Brain microvascular endothelial cell (primary cell): Measurements from ENCODE around the gene ZNF385A.

Experiments
- DNase-seq: peaks from one replicate; pipeline ENCODE4 v3.0.0-alpha.2; 2020
- H3K27ac ChIP-seq: fragments of 250-450 bp; sonication (Bioruptor Pico); 2 replicates; pipeline ENCODE4 v1.5.1; 2020; ENCODE audit warnings: mild to moderate bottlenecking, moderate library complexity
- H3K27me3 ChIP-seq: fragments of 250-450 bp; sonication (Bioruptor Pico); replicated peaks from 2 replicates; pipeline ENCODE4 v1.5.1; 2020; ENCODE audit warnings: mild to moderate bottlenecking
- H3K36me3 ChIP-seq: fragments of 250-450 bp; sonication (Bioruptor Pico); replicated peaks from 2 replicates; pipeline ENCODE4 v1.5.1; 2020; ENCODE audit warnings: mild to moderate bottlenecking
- H3K4me3 ChIP-seq: 2 replicates; pipeline ENCODE4 v1.5.1; 2011; ENCODE audit warnings: low read depth, mild to moderate bottlenecking, control low read depth, low read length, moderate library complexity
- in situ Hi-C: cut with HindIII; loops from 2 replicates; pipeline ENCODE4 v1.10.0; 2017; ENCODE audit warnings: low sequenced_read_pairs, low pct_ligation_motif_present
- TF ChIP-seq, protein P1 (sequence below): IDR thresholded peaks from 2 replicates; pipeline ENCODE4 v1.5.1; 2011; ENCODE audit warnings: low read depth, mild to moderate bottlenecking, moderate library complexity, low read length, control low read depth, inconsistent platforms; ENCODE audit errors: missing control alignments

The ZNF385A gene

DNA sequence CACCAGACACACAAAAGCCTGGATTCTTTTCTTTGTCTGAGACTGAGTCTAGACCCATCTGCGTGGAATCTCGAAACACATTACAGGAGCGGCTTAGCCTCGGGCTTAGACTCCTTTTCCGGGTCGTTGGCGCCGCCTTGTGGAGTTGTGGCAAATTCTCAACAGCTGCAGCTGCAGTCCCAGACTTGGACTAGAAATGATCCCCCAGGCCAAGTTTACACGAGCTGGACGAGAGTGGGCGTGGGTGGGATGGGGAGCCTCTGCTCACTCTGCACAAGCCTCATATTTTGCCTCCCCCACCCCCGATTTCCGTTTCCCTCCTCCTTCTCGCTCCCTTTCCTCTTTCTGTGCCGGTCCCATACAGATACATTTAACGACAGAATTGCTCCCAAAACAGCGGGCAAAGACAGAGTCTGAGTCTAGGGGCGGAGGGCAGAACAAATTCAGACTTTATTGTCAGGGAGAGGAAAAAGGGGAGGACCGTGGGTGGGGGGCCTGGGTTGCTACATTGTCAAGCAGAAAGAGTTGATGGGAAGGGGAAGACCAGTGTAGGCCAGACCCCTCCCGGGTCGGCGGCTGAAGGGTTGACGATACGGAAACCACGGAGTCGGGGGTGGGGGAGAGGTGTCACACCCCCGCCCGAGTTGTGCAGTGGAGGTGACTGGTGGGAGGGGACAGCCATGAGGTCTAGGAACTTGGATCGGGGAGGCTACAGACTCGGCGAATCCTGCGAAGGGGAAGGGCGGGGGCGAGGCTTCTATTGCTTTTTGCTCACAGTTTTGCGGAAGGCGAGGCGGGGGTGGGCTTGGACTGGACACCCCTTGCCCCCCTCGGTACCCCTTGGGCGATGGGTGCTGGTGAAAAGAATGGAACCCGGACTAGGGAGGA lies 15.6 kb downstream of the ZNF385A start:
- H3K27ac ChIP-seq: no peak overlapping the region
- no peaks in the 10 kb centered on the region for H3K27me3 ChIP-seq
- in situ Hi-C loops: no loop called here
- DNase-seq: peak; percentile 83
- TF ChIP-seq, protein P1, sequence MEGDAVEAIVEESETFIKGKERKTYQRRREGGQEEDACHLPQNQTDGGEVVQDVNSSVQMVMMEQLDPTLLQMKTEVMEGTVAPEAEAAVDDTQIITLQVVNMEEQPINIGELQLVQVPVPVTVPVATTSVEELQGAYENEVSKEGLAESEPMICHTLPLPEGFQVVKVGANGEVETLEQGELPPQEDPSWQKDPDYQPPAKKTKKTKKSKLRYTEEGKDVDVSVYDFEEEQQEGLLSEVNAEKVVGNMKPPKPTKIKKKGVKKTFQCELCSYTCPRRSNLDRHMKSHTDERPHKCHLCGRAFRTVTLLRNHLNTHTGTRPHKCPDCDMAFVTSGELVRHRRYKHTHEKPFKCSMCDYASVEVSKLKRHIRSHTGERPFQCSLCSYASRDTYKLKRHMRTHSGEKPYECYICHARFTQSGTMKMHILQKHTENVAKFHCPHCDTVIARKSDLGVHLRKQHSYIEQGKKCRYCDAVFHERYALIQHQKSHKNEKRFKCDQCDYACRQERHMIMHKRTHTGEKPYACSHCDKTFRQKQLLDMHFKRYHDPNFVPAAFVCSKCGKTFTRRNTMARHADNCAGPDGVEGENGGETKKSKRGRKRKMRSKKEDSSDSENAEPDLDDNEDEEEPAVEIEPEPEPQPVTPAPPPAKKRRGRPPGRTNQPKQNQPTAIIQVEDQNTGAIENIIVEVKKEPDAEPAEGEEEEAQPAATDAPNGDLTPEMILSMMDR: peak; percentile 91
- H3K36me3 ChIP-seq: no peaks in the 10 kb centered on the region
- peak overlapping the region; percentile 43 for H3K4me3 ChIP-seq

DNA sequence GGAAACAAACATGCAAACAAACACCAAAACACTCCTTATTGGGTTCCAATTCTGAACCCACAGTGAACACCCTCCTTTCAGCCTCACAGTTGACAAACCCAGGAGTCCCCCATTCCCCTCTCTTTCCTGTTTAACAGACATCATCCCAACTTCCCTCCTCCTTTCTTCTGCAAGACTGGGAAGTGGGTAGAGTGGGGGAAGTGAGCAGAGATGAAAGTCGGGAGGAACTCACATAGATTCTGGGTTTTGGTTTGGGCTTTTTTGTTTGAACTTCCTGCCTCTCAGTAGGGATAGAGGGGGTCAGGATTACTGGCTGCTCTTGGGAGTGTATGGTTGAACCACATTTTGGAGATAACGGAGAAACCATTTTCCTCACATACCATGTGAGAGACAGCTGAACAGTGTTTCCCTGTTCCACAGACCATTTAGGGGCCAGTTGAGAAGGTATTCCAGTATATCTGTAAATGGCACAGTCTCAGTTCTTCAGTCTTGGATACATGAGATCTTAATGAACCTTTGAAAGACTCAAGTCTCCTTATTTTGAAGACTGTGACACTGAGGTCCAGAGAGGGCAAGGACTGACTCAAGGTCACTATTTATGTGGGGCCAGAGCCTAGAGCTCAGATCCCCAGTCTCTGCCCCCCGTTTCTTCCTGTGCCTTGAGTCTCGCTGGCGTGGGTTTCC lies 16.4 kb downstream of the ZNF385A start:
- Histone ChIP-seq H3K27me3 (no peaks in the 10 kb centered on the region), H3K4me3 (peak overlapping the region; percentile 9), H3K36me3 (no peaks in the 10 kb centered on the region), H3K27ac (no peak overlapping the region)
- in situ Hi-C loops: no loop called here
- DNase-seq: no peak
- TF ChIP-seq, protein P1: no peak

DNA sequence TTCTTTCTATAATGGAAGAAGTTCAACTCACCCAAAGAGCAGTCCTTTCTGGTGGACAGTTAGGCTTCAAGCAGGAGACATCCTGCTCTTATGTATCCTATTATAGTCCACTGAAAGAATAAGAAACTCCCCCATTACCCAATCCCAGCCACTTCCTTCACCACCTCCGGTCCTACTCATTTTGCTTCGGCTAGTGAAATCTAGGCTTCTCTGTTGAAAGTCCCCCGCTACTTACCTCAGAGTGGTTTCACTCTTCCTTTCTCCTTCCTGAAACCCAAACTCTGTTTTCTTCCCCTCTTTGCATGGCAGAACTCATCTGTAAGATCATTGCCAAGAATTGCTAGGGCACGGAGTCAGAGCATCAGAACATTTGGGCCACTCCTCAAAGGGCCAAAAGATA lies 20.1 kb downstream of the ZNF385A start, which contains the start of gene GPR84:
GPR84 (minus strand) TSS at position 74 of the 400 bp plus-strand sequence. CDS start 635 bp downstream, outside the sequence.
- H3K36me3 ChIP-seq: no peaks in the 10 kb centered on the region
- H3K27me3 ChIP-seq: no peaks in the 10 kb centered on the region
- no peak within 1 kb of the TSS for H3K27ac ChIP-seq
- H3K4me3 ChIP-seq: no peak within 1 kb of the TSS
- in situ Hi-C loops: loop anchor here (5.0 kb wide), 1 partner anchor 72 kb away; no protein-coding TSS in a partner anchor
- TF ChIP-seq, protein P1: no peak
- DNase-seq: no peak

DNA sequence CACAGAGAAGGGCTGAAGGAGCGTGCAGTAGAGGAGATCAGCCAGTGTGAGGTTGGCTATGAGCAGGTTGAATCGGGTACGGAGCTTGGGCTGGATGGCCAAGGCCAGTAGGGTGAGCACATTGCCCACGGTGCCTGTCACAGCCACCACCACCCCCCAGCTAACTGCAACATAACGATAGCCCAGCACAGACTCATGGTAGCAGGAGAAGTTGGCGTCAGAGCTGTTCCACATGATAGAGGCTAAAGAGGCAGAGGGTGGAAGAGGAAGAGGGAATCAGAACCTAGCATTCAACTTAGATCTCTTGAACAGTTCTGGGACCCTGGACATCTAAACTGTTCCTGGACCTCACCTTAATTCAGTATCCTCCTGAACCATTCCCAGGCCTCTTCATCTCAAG lies 20.9 kb downstream of the ZNF385A start:
- H3K27me3 ChIP-seq: no peaks in the 10 kb centered on the region
- H3K4me3 ChIP-seq: no peak overlapping the region
- no peaks in the 10 kb centered on the region for H3K36me3 ChIP-seq
- TF ChIP-seq, protein P1: no peak
- no peak for DNase-seq
- in situ Hi-C loops: loop anchor here (5.0 kb wide), 1 partner anchor 71 kb away; no protein-coding TSS in a partner anchor
- no peak overlapping the region for H3K27ac ChIP-seq

DNA sequence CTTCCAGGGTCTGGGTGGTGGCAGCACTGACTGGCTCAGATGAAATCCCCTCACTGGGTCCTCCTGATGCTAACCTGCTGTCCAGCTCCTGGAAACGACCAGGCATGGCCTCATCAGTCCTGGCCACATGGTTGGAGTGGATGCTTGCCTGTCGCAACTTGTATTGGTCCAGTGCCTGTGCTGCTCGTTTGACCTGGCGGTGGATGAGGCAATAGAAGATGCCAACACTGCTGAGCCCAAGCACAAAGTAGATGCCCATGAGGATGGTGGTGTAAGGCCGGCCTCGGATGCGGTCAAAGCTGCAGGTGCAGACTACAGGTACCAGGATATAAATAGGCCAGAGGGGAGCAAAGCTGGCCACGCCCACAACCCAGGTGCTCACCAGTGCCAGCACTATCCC lies 21.5 kb downstream of the ZNF385A start:
- TF ChIP-seq, protein P1: no peak
- H3K4me3 ChIP-seq: no peak overlapping the region
- no peaks in the 10 kb centered on the region for H3K36me3 ChIP-seq
- in situ Hi-C loops: loop anchor here (5.0 kb wide), 1 partner anchor 71 kb away; no protein-coding TSS in a partner anchor
- H3K27ac ChIP-seq: no peak overlapping the region
- DNase-seq: no peak
- H3K27me3 ChIP-seq: no peaks in the 10 kb centered on the region
